ENCODE measurements around the gene GAS5.
"Not testable (repeated sequence)": the region's sequence is repeated elsewhere in the genome, so short reads cannot be mapped to it uniquely, and the experiment has no call there.

The GAS5 gene

GRCh38 chr1:173867753-173868265 is at the start of gene GAS5:
Gene GAS5 (minus strand): TSS chr1:173867989.
- peak; percentile 99 for DNase-seq

- no peak for DNase-seq
Measured at GRCh38 chr1:173917149-173917548, 49.4 kb upstream of the GAS5 start, which contains the start of gene SERPINC1. Gene SERPINC1 (minus strand): TSS chr1:173917327. CDS start chr1:173917259, 68 bp downstream.

DNA sequence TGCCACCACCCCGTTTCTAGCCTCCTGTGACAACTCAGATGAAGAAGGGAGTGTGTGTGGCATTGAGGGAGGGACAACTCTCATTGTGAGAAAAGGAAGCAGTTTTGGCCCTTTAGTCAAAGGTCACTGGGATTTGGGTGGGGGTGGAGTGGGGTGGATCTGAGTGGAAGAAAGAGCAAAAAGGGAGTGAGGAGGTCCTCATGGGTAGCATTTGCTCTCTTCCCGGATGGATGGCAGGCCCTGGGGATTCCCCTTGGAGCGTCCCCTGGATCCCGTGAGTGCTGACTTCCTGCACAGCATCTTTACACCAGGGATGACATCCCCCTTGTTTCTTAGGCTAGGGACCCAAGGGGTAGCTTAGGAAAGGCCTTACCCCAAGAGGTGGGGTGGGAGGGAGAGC is 48.9 kb upstream of the GAS5 start:
- DNase-seq = no peak

DNA sequence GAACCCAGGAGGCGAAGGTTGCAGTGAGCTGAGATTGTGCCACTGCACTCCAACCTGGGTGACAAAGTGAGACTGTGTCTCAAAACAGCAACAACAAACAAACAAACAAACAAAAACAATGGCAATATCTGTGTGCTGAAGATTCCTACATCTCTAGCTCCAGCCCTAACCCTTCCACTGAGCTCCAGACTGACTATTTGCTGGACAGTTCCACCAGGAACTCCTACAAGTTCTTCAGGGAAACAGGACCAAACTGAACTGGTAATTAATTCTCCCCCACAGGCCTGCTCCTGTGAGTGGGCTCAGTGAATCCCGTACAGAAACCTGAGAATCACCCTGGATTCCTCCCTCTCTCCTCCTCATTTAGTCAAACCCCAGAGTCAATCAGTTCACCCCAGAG is 47.8 kb upstream of the GAS5 start:
- no peak for DNase-seq

GRCh38 chr1:173914366-173914871 is 46.6 kb upstream of the GAS5 start:
- DNase-seq = no peak

DNA sequence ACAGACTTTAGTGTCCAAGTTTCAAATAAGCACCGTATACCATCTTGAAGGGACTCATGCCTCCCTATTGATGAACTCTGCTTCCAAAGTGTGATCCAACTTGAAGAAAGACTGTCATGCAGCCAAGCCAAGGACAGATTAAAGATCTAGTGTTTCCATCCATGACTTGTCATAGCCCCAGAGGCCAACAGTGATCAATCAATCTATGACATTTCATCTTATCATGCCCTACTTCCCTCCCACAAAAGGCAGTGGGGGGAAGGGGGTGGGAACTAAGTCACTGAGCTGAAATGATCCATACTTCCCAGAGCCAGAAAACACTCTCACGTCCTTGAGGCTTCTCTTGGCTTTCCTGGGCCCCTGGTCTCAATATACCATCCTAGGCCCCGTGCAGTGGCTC is 45.3 kb upstream of the GAS5 start:
- DNase-seq = no peak

GRCh38 chr1:173903827-173904531 is 36.2 kb upstream of the GAS5 start:
- DNase-seq = no peak

GRCh38 chr1:173900992-173901391 is 33.2 kb upstream of the GAS5 start:
- no peak for DNase-seq

DNA sequence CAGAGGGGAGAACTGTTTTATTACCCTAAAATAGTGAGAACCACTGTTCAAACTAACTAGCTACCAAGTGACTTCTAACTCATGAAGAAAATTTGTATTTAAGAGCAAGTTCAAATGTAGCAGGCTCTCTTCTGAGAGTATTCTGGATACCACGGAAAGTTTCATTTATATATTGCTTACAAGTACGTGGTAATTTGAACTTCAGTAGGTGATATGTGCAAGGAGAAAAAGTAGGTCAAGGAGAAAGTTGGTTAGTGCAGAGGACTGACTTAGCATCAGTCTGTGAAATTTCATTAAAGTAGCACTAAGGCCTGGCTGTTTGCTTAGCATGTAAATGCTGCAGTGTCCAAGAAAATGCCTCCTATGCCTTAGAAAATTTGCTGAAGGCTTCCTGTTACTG is 32.6 kb upstream of the GAS5 start:
- DNase-seq = no peak

GRCh38 chr1:173894189-173894588 is 26.4 kb upstream of the GAS5 start:
- DNase-seq = no peak

DNA sequence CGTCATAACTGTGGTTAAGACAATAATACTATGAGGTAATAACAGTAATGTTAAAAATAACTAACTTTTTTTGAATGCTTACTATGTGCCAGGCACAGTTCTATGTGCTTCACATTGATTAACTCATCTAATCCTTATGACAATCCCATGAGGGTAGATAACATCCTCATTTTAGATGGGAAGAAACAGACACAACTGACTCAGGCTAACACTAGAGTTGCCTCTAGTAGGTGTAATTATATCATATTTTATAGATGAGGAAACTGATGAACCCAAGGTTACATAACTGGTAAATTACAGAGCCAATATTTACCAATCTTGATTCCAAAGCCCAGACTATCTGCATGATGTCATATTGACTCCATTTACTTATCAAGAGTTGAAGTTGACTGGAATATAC is 25.8 kb upstream of the GAS5 start:
- DNase-seq = no peak

DNA sequence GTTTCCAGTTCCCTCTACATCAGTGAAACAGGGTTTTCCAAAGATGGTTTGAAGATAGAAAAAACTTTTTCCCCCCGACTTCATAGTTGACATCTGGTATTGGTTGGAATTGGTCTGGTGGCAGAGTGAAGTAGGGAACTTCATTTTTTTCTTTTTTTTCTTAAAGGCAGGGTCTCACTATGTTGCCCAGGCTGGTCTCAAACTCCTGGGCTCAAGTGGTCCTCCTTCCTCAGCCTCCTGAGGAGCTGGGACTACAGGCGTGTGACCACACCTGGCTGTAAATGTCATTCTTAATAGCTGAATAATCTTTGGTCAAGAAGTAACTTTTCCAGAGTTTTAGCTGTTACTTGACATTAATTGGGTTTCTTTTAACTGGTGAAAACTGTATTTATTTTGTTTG is 22.1 kb upstream of the GAS5 start:
- DNase-seq = no peak

GRCh38 chr1:173888749-173889148 is 21.0 kb upstream of the GAS5 start:
- no peak for DNase-seq

- DNase-seq = no peak
Measured at GRCh38 chr1:173887627-173888026, 19.8 kb upstream of the GAS5 start.

- no peak for DNase-seq
Measured at GRCh38 chr1:173886746-173887611, 19.2 kb upstream of the GAS5 start.

DNA sequence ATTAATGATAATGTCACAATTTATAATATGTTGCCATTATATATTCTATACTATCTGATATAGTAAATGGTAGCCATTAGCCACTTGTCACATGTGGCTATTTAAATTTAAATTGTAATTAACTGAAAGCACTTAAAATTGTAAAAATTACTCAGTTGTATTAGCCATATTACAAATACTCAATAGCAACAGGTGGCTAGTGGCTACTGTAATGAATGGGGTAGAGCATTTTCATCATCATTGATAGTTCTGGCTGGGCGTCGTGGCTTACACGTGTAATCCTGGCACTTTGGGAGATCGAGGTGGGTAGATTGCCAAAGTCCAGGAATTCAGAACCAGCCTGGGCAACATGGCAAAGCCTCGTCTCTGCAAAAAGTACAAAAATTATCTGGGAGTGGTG is 16.9 kb upstream of the GAS5 start:
- DNase-seq = no peak

- DNase-seq = not testable (repeated sequence)
Measured at GRCh38 chr1:173881117-173881516, 13.3 kb upstream of the GAS5 start.

- no peak for DNase-seq
Measured at GRCh38 chr1:173878251-173878650, 10.5 kb upstream of the GAS5 start.

GRCh38 chr1:173876732-173877131 is 8.9 kb upstream of the GAS5 start:
- DNase-seq = no peak

- no peak for DNase-seq
Measured at GRCh38 chr1:173871500-173871899, 3.7 kb upstream of the GAS5 start.

- DNase-seq = no peak
Measured at GRCh38 chr1:173871091-173871490, 3.3 kb upstream of the GAS5 start.

- no peak for DNase-seq
Measured at GRCh38 chr1:173870252-173871075, 2.7 kb upstream of the GAS5 start.

DNA sequence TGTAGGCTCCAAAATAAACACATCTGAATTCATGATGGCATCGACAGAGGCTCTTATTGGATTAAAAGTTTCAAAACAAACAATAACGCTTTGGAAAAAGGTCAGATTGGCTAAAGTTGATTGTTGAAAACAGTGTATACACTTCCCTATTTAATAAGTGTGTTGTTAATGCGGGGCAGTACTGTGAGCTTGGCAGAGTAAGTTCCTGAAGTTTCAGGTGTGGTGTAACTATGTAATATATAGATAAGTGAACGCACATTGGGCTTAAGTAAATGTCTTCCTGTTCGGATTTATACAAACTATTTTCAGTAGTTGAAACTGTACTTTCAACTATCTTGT is 1.2 kb upstream of the GAS5 start:
- DNase-seq = no peak

All from NCI-H446 treated with DMSO at 0.1 percent for 48 hours (cell line).